Measurements from ENCODE around the gene PRKAR1A. TPM values are rescaled to one million over a fixed set of nuclear protein-coding genes. Genes with fewer than 3 reads are reported as not detected.
"Not testable (repeated sequence)": the region's sequence is repeated elsewhere in the genome, so short reads cannot be mapped to it uniquely, and the experiment has no call there.

PRKAR1A gene
- total RNA-seq, 1 donor from 2014 or later = 258 TPM

DNA sequence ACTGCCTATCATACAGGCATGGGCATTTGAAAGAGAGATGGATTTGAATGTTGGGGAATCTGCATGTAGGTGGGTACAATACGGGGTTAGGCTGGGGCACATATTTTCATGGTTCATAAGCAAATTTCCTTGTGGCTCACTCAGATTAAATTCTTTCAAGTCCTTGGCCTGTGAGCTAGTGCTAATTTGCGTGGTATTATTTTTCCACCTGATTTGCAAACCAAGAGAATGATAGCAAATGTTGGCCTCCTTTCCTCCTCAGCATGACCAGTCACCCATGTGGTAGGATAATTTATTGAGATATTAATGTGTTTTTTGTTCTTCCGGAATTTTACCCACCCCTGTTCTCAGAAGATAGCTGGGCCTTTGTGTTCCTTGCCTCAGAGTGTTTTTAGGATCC lies 66.0 kb downstream of the PRKAR1A start:
- DNase-seq (ENCODE audit: low spot score) = no peak

DNA sequence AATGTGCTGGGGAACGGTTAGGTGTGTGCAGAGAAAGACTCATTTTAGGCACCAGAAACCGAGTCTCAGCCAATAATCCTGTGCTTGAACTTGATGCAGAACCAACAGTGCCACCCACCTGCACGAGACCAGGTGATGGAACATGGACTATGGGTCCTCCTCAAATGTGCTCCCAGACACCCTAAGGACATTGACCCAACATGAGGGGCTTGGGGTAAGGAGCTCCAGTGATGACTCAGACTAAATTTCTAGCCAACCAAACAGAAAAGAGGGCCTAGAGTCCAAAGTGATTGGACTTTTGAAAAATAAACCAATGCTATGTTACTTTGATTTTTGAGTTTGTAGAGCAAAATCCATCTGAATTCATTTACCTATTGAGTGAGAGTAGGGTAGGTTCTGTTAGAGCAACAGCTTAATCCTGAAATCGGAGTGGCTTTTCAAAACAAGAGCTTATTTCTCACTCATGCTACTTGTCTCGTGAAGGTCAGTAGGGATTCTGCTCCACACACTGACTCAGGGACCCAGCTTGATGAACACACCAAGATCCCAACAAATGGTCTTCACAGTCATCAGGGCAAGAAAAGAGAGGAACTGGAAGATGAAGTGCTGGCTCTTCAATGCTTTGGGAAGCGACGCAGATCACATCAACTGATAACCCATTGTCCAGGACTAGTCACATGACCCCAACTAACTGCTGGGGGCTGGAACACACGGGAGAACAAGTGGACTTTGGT lies 67.1 kb downstream of the PRKAR1A start:
- DNase-seq (ENCODE audit: low spot score) = no peak

DNA sequence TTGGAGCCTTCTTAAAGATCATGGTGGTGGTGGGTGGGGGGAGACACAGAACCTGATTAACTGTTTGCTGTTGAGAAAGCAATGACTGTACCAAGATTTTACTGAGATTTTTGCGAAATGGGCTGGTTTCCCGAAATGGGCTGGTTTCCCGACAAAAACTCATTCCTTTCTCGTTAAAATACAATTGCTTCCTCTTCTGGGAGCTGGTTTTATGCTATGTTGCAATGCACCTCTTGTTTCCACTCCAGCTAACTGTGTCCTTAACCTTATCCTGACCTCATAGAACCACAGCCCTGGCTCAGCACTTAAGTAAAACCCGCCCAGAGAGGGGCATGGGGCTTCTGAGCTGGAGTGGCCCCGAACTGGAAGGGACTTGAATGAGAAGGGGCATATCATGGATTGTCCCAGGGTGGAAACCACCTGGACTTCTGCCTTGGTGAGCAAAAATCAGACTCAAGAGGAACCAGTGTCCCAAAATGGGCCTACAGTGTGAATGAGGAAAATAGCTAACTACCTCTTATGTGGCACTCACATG lies 68.1 kb downstream of the PRKAR1A start:
- DNase-seq (ENCODE audit: low spot score) = no peak

DNA sequence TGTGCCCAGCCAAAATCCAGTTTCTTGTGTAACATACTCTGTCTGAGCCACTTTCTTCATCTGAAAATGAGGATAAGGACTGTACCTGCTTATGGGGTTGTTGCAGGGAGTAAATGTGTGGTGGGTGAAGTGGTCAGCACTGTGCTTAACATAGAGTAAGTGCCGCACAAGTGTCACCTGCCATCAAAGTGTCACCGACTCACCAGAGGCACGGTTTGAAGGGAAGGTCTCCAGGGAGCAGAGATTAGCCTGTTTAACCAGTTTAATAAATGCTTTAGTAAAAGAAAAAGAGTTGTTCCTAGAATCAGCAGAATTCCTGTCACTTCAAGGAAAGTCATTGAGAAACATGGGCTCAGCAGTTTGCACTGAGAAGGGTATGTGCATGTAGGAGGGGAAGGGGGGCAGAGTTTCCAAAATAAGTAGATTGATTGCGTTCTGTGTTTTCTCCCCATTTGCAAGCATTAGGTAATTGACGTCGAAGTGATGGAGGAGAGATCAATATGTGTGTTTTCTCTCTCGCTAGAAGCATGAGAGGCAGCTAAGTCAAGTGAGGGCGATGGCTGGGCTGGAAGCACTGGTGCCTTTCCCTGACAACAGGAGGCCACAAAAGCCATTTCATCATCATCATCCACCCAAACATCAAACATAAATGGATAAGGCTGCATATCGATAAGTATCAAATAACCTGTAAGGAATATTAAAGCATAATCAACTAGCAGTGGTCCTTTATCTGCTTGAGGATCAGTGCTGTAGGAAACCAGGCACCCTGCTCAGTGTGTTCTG lies 69.8 kb downstream of the PRKAR1A start:
- DNase-seq (ENCODE audit: low spot score) = no peak

DNA sequence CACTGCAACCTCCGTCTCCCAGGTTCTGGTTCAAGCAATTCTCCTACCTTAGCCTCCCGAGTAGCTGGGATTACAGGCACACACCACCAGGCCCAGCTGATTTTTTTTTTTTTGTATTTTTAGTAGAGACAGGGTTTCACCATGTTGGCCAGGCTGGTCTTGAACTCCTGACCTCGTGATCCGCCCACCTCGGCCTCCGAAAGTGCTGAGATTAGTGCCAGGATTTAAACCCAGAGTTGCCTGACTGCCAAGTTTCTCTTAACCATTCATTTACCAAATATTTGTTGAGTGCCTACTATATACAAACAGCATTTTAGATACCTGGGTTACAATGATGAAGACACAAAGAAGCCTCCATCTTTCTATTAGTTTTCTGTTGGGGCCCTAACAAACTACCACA lies 70.6 kb downstream of the PRKAR1A start:
- not testable (repeated sequence) for DNase-seq (ENCODE audit: low spot score)

DNA sequence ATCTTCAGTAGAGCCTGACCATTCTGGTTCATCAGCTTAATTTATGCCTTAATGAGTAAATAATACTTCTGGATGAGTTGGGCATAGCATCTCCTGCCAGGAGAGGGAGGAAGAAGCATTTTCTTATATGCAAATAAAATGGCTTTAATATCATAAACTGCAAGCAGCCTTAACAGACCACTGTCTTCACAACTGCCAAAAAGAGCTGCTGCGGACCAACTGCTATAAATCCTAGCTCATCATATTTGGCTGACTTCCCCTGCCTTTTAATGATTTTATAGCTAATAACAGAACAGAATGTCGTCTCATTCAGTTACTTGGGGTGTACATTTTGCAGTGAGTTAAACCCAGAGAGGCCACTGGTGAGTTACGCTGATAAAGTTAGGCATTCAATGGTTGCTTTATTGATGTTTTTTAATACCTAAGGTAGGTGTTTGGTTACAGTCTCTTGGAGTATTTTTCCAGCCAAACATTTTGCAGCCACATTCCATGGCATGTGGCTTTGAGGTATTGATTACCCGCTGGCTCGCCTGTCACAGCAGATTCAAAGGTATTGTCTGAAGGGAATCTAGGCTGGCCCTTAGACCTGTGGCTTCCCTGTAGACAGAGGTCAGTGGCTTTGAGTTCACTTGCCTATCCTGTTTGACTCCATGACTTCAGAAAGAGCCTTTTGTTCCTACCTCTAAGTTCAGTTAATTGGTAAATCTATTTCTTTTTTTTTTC lies 72.5 kb downstream of the PRKAR1A start:
- peak; percentile 77 for DNase-seq (ENCODE audit: low spot score)

DNA sequence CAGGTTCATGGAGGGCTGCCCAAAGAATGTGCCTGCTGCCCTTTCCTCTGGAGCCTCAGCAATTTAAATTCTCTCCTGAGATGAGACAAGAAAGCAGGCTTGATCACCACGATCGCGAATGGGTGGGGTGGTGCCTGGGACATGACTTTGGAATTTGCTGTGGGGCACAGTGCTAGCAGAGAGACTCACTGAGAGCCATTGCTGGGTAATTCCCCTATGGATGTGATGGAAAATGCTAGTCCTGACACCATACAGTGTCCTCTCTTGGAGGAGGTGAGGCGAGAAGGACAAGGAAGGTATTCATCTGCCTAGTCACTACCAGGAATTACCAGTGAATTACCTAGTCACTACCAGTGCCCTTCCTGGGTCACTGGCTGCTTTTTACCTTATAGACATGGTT lies 73.4 kb downstream of the PRKAR1A start:
- no peak for DNase-seq (ENCODE audit: low spot score)

DNA sequence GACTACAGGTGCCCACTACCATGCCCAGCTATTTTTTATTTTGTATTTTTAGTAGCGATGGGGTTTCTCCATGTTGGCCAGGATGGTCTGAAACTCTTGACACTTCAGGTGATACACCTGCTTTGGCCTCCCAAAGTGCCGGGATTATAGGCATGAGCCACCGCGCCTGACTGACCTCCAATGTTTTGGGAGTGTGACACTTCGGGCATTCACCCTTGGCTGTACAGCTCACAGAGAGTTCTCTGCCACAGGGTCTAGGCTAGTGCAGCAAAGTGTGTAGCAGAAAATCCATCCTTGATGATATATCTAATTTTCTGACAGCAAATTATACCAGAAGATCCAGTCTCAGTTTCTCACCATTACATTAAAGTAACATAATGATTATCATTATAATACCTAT lies 74.8 kb downstream of the PRKAR1A start:
- no peak for DNase-seq (ENCODE audit: low spot score)

DNA sequence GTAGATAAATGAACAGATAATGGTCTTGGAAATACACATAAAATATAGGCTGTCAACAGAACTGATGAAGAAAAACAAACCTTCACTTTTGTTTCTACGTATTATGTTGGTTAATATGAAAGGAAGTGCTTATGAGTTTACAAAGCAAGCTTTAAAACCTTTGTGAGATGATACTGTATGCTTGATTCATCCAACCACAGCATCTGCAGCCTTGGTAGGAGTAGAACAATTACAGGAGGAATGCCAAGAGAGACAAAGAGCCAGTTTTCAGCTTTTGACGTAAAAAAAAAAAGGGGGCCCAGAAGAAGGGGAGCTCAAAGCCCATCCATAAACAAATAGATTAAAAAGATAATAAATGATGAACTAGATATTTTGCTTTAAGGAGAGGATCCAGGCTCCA lies 75.6 kb downstream of the PRKAR1A start:
- no peak for DNase-seq (ENCODE audit: low spot score)

DNA sequence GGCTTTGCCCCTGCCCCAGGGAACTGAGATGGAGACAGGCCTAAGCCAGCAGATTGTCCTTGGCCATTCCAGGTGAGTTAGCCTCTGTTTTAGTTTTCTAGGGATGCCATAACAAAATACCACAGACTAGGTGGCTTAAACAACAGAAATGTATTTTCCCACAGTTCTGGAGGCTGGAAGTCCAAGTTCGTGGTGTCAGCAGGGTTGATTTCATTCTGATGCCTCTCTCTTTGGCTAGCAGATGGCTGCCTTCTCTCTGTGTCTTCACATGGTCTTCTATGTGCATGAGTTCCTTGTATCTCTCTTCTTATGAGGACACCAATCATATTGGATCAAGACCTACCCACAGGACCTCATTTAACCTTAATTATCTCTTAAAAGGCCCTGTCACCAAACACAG lies 76.1 kb downstream of the PRKAR1A start:
- DNase-seq (ENCODE audit: low spot score) = no peak

DNA sequence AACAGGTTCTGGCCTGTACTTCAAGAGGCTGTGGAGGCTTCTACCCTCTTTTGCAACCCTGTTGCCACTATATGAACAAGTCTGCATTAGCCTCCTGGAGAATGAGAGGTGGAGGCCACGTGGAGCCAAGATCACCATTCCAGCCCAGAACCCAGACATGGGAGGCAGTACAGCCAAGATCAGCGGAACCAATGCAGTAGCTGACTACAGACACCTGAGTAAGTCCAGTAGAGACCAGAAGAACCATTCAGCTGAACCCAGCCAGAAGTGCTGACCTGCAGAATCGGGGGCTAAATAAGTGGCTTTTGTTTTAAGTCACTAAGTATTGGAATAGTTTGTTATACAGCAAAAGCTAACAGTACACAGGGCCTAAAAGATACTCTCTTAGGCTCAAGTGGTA lies 76.9 kb downstream of the PRKAR1A start:
- no peak for DNase-seq (ENCODE audit: low spot score)

DNA sequence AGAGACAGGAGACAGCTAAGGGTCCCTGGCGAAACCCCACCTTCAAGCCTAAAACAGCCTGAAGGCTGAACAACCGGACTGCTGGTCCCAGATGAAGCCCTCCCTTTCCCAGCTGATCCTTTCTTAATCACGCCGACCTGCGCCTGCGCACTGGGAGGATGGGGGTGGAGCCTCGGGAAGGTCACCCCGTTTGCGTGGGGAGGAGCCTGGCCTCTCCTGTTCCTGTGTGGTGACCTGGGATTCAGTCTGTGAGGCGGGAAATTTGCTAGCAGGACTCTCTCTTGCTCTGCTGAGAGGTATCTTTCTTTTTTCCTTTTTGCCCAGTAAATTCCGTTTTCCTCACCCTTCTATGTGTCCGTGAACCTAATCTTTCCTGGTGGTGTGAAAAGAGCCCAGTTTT lies 79.4 kb downstream of the PRKAR1A start:
- no peak for DNase-seq (ENCODE audit: low spot score)

DNA sequence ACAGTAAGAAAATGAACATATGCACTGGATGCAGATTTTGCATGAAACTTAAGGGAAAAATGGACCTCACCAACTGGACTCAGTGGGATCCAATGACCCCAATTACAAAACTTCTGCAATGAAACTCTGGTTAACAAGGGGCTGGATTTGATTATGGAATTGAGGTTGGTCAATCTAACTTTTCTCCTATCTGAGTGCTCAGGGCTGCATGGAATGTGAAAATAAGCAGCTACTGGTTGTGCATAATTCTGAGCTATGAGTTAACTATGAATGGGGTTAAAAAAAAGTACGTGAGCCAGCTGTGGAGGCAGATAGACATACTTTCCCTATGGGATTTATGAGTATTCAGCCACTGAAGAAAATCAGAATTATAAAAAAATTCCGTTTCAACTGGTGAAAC lies 79.8 kb downstream of the PRKAR1A start:
- DNase-seq (ENCODE audit: low spot score) = no peak

DNA sequence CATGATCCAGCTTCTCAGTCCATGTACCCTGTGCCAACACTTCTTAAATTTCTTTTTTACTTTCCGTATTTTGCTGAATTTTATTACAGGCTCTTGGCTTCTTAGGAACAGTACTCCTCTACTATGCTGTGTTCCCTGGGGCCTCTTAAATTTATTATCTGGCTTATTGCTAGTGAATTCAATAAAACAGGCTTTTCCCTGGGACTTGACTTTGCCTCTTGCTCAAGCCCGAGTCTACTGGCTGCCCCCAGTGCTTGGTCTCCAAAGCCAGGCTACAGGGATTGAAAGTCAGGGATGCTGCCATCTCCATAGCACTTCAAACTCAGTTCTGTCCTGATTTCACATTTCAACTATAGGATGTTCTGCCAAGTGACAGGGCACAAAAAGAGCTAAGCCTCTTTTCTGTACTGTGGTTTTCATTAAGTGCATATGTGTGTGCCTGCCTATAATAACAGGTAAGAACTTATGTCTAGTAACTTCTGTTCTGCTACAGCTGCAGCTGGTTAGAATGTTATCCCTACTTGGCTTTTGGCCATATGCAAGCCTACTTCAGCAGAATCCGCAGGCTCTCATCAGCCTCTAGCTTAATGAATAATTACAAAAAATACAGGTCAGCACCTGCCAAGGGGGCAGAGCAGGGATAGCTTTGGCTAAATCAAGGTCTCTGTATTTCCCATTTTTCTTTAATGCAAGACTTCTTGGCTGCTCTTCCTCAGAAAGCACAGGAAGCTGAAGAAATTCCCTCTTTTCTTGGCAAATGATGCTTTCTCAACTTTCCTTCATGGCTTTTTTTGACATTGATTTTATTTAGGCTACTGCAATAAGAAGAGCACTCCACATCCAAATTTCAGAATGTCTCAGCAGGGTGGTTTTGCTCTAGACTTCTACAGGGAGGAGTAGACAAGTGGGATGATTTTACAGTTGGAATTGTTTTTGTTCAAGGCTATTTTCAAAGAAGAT lies 80.7 kb downstream of the PRKAR1A start:
- no peak for DNase-seq (ENCODE audit: low spot score)

DNA sequence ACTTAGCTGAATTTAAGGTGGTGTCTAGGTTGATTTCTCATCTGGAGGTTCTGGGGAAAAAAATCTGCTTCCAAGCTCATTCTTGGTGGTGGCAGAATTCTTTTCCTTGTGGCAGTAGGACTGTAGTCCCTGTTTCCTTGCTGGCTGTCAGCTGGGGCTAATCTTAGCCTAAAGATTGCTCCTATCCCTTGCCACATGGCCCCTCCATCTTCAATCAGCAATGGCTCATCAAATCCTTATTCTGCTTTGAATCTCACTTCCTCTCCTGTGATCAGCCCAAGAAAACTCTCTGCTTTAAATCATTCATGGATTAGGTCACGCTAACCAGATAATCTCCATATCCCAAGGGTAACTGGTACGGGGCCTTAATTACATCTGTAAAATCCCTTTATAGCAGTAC lies 82.3 kb downstream of the PRKAR1A start:
- no peak for DNase-seq (ENCODE audit: low spot score)

DNA sequence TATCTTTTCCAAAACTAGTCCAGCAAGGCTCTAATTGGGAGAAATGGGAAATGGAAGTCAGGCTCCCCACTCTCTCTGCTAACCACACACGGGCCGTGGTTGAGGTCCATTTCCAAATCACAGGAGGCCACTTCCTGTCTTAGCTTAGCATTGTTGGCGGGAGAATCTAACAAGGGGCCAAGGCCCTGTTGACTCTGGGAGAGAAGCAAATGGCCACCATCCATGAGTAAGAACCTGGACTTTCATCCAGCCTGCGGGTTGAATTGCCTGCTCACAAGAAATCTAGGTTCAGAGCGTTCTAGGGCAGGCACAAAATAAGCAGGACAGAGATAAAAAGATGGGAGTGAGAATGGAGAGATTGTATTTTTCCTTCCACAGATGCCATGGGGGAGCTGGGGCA lies 83.3 kb downstream of the PRKAR1A start:
- DNase-seq (ENCODE audit: low spot score) = no peak

DNA sequence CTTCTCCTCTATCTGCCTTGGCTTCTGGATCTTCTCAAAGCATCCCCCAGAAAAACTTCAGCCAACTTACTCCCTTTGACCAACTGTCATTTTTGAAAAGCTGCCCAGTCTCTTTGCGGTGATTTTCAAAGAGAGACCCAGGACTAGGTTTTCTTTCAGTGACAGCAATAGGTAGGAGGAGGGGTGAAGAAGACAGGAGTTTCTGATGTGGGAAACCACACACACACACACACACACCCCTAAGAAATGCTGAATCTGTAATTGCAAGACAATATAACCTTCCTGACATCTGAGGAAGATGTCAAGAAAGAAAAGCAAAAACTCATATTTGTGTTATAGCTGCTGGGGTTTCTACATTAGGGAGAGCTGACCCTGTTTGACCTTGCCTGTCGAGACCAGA lies 83.8 kb downstream of the PRKAR1A start:
- DNase-seq (ENCODE audit: low spot score) = no peak

DNA sequence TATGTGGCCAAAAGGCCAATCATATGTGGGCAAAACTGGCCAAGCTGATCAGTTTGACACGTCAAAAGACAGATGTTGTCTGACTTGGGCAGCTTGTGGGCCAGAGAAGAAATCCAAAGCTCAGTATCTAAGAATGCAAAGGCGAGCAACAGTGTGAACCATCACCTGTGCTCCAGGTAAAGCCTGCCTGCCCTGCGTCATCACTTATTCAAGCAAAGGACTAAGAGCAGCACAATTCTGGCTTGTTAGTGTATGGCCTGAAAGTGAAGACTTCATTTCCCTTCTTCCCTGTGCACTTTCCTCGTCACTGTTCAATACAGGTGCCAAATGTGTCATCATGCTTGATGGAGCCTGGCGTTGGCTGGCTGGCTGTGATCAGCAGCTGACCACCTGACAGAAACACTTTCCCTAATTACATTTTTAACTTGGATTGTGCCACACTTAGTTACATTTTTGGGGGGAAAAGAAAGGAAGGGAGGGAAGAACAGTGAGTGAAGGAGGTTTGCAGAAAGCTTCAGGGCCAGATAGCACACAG lies 84.2 kb downstream of the PRKAR1A start:
- DNase-seq (ENCODE audit: low spot score) = no peak

DNA sequence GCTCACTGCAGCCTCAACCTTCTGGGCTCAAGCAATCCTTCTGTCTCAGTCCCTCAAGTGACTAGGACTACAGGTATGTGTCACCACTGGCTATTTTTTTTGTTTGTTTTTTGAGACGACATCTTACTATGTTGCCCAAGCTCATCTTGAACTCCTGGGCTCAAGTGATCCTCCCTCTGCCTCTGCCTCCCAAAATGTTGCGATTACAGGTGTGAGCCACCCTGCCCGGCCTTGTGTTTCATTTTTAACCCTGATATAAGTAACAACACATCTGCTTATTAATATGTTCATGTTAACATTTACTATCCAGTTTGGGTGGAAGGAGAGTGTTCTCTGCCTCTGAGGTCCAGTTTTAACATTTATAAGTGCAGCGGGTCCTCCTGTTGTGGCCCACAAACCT lies 85.8 kb downstream of the PRKAR1A start:
- no peak for DNase-seq (ENCODE audit: low spot score)

DNA sequence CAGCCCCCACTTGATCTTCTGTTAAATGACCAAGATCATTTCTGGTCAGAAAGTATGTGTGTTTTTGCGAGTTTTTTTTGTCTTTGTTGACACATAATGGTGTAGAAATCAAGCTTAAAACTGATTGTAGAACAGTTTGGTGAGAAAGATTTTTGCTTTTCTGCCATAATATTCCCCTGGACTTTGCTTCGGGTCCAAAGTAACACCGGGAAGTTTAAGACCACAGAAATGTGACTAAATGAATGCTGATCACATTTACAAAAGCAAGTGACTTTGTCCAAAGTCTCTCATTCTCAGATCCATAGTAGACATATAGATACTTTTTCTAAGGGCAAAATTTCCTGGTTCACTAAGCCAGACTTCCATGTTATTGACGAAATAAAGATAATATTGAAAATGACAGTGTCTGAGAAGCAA lies 86.3 kb downstream of the PRKAR1A start:
- no peak for DNase-seq (ENCODE audit: low spot score)

DNA sequence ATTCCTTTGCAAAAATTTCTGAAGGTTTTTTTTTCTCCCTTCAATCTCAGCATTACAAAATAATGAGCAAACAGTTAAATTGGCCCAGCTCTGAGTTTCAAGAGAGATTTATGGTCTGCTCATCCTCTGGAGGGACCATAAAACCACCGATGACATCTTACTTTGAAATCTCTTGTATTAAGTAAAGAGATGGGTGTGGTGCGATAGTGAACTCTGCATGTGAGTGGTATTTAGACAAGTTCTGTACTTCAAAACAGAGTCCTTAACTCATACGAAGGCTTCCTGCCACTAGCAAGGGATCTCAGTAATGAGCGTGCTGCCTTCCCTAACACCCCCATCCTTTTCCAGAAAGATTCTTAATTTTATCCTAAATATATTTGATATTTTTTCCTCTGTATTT lies 86.9 kb downstream of the PRKAR1A start:
- DNase-seq (ENCODE audit: low spot score) = no peak

Data from mucosa of gallbladder (tissue), 1 donor.